Activated T-helper 1 cell treated with anti-CD3 and anti-CD28 coated beads, Interleukin-12 subunit alpha, Interleukin-12 subunit beta, Interleukin-2, Interleukin-4 antibody, amounts not matched to agents 30 ng/mL and 10 ng/mL and 1 ng/mL, durations not matched to agents 14 hours and 24 hours and 36 hours (primary cell): ENCODE results near the gene FMNL2. TPM values are rescaled to one million over a fixed set of nuclear protein-coding genes. Genes with fewer than 3 reads are reported as not detected.
"Not testable (repeated sequence)": the region's sequence is repeated elsewhere in the genome, so short reads cannot be mapped to it uniquely, and the experiment has no call there.

Experiments used
- DNase-seq: peaks from one replicate; pipeline ENCODE4 v3.0.0; 2021; ENCODE audit warnings: low spot score
- H3K27ac Mint-ChIP-seq: one replicate; pipeline ENCODE4 v1.8.0; 2021; ENCODE audit warnings: mild to moderate bottlenecking, mixed read lengths
- H3K27me3 Mint-ChIP-seq: one replicate; pipeline ENCODE4 v1.8.0; 2022; ENCODE audit warnings: mild to moderate bottlenecking, moderate library complexity, mixed read lengths; ENCODE audit not compliant: insufficient read depth
- H3K36me3 Mint-ChIP-seq: one replicate; pipeline ENCODE4 v1.8.0; 2021; ENCODE audit warnings: low read depth, mixed read lengths
- H3K4me1 Mint-ChIP-seq: one replicate; pipeline ENCODE4 v1.8.0; 2021; ENCODE audit warnings: low read depth, mixed read lengths
- H3K4me3 Mint-ChIP-seq: one replicate; pipeline ENCODE4 v1.8.0; 2021; ENCODE audit warnings: mild to moderate bottlenecking, moderate library complexity, mixed read lengths
- H3K9me3 Mint-ChIP-seq: one replicate; pipeline ENCODE4 v1.8.0; 2021; ENCODE audit warnings: mixed read lengths
- intact Hi-C: fragments of 100-400 bp; cut with micrococcal nuclease; formaldehyde crosslinking; loops from one replicate; pipeline ENCODE4 v1.15.1; 2024
- total RNA-seq: library from RNA; stranded (reverse); gene quantifications from 2 replicates; pipeline ENCODE4 v1.2.3, GENCODE V29; 2022

FMNL2 gene
- total RNA-seq, 1 donor from 2014 or later: 14.8 TPM

DNA sequence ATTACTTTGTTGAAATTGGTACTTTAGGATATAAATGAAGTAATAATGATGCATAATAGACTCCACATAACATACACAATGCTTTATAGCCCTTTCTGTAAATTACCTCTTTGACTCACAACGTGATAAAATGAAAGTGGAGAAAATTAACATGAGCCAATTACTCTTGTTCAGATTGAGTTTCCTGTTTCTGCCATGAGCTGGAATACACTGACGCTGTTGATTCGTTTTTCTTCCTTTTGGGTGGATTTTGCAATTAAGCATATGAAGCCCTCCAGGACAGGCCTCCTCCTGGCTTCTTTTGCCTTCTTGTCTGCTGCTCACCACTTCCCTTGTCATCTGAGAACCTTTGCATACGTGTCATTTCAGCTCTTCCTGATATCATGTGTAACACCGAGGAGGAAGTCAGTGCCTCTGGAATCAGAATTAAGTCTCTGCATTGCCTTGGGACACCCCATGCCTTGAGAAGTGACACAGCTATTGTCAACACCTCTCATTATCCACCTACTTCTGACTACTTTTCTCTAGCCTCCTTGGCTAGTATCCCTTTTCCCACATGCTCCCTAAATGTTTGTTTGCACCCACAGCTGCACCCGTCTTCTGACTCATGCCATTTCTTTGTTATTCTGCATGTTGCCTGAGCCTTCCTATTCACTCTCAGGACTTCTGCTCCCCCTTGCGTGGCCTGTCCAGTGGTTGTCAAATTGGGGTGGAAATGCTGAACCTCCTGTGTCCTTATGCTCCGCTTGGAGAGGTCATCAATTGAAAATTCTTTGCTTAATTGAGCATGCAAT, 134.1 kb downstream of the FMNL2 start:
- Mint-ChIP-seq H3K36me3 (no peaks in the 10 kb centered on the region), H3K9me3 (no peaks in the 10 kb centered on the region), H3K4me3 (peak overlapping the region; percentile 12), H3K27ac (peak overlapping the region; percentile 11), H3K27me3 (peaks cover 8% of the 10 kb centered on the region), H3K4me1 (peaks cover 13% of the 10 kb centered on the region)
- no peak for DNase-seq
- intact Hi-C loops: no loop called here

DNA sequence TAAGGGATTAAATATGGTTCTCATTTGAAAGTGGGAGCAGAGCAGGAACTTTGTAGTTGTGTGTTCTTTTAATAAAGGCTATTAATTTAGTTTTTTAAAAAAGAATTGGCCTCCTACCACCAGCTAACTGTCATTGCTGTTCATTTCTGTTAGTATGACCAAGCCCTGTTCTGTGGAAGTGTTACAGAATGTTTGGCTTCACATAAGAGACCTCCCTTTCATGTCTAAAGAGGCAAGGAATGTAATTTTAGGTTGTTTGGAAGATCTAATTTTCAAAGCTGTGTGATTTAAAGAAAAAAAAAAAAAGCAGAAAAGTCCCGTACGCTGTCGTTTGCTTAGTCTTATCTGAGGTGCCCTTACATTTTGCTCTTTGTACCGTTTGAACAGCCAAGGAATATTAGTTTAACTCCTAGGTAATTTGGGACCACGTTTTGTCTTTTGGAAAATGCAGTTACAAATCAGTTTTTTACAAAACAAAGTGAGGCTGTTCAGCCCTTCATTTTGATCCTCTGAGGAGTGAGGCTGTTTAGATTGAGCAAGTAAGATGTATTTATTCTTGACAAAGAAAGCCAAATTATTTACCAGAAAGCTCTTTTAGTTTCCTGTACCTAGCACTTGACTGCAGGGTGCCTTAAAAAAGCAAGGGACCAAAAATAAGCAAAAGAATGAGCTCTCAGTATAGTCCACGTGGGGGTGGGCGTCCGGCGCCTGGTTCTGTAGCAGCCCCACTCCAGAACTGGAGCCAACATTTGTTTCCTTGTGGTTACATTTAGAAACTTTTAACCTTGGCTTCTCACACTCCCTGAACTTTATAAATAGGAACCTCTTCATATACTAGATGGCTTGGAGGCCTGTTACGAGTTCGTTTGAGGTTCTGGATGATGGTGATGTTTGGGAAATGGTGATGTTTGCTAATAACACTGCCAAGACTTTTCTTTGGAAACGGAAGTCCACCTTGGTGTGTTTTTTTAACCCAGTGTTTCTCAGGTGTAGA, 136.2 kb downstream of the FMNL2 start:
- Mint-ChIP-seq H3K4me3 (no peak overlapping the region), H3K36me3 (no peaks in the 10 kb centered on the region), H3K27ac (no peak overlapping the region), H3K9me3 (no peaks in the 10 kb centered on the region), H3K4me1 (peaks cover 13% of the 10 kb centered on the region), H3K27me3 (peaks cover 14% of the 10 kb centered on the region)
- no peak for DNase-seq
- intact Hi-C loops: no loop called here

DNA sequence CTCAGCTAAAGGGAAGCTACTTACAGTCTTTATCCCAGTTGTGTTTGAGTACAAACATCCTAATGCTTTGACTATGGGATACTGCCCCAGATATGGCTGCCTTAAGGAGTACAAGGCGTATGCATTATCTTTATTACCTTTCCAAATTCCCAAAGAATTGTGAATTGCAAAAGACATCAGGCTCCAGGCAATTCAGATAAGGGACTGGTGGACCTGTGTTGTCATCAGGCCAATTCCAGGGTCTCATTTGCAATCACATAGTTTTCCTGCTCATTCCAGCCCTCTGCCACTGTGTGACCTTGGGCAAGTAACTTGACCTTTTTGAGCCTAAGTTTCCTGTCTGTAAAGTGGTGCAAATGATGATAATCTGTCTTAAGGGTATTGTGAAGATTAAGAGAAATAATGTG, 137.5 kb downstream of the FMNL2 start:
- intact Hi-C loops: no loop called here
- Mint-ChIP-seq H3K27ac (no peak overlapping the region), H3K36me3 (no peaks in the 10 kb centered on the region), H3K4me1 (peaks cover 13% of the 10 kb centered on the region), H3K27me3 (peaks cover 16% of the 10 kb centered on the region), H3K9me3 (no peaks in the 10 kb centered on the region), H3K4me3 (no peak overlapping the region)
- DNase-seq: no peak

DNA sequence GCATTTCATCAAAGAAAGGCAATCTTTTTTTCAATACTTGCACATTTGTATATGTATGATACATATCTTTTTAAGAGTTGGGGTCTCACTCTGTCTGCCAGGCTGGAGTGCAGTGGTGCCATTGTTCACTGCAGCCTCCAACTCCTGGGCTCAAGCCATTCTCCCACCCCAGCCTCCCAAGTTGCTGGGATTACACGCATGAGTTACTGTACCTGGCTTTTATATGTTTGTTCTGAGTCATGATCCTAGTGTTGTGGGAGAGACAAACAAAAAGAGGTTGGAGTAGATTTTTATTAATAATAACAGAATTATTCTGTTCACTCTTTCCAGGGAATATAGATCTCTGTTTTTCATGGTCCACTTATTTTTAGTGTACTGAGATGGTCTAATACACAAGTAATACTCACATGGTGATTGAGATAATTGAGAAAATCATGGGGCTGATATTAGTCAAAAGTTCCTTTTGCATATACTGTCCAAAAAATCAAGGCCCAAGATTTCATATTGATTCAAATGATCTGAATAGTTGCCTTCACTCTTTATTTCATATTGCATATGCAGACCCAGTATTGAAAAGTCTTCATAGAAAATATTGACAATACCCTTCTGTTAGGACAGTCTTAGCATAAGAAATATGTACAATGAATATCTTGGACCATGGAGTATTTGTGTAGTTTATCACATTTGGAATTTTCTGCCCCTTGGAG, 138.3 kb downstream of the FMNL2 start:
- no peaks in the 10 kb centered on the region for H3K9me3 Mint-ChIP-seq
- H3K36me3 Mint-ChIP-seq: no peaks in the 10 kb centered on the region
- no peak for DNase-seq
- peaks cover 16% of the 10 kb centered on the region for H3K27me3 Mint-ChIP-seq
- intact Hi-C loops: no loop called here
- H3K4me1 Mint-ChIP-seq: peaks cover 13% of the 10 kb centered on the region
- no peak overlapping the region for H3K27ac Mint-ChIP-seq
- H3K4me3 Mint-ChIP-seq: no peak overlapping the region

DNA sequence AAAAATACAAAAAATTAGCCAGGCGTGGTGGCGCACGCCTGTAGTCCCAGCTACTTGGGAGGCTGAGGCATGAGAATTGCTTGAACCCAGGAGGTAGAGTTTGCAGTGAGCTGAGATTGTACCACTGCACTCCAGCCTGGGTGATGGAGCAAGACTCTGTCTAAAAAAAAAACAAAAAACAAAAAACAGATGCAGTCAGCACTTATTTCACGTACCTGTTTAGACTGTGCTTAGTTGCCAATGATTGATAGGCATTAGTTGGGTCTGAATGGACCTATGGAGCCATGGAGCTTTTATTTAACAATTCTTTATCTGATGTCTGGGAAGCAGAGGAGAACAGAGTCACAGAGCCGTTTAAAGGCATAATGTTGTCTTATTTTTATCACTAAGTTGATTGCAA, 139.5 kb downstream of the FMNL2 start:
- intact Hi-C loops, H3K27ac Mint-ChIP-seq, H3K36me3 Mint-ChIP-seq, H3K4me3 Mint-ChIP-seq, H3K4me1 Mint-ChIP-seq, DNase-seq, H3K9me3 Mint-ChIP-seq: not testable (repeated sequence)
- H3K27me3 Mint-ChIP-seq: peaks cover 16% of the 10 kb centered on the region

DNA sequence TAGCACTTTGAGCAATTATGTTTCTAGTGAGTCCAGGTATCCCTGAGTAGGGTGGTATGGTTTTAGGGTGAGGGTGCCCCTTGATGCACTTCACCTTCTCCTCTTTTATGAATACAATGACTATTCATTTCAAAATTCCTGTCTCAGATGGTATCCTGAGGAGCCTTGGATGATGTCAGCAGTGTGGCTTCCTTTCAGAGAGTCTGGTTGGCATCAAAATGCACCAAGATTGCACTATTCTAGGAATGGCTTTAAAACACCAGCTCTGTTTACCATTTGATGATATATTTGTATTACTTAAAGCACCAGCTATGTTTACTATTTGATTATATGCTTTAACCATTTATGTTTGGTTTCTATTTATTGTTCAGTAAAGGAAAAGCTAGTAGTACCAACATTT, 141.0 kb downstream of the FMNL2 start:
- H3K4me1 Mint-ChIP-seq: no peaks in the 10 kb centered on the region
- no peaks in the 10 kb centered on the region for H3K9me3 Mint-ChIP-seq
- H3K27me3 Mint-ChIP-seq: peaks cover 16% of the 10 kb centered on the region
- intact Hi-C loops: no loop called here
- no peak for DNase-seq
- H3K36me3 Mint-ChIP-seq: no peaks in the 10 kb centered on the region
- no peak overlapping the region for H3K27ac Mint-ChIP-seq
- H3K4me3 Mint-ChIP-seq: no peak overlapping the region

DNA sequence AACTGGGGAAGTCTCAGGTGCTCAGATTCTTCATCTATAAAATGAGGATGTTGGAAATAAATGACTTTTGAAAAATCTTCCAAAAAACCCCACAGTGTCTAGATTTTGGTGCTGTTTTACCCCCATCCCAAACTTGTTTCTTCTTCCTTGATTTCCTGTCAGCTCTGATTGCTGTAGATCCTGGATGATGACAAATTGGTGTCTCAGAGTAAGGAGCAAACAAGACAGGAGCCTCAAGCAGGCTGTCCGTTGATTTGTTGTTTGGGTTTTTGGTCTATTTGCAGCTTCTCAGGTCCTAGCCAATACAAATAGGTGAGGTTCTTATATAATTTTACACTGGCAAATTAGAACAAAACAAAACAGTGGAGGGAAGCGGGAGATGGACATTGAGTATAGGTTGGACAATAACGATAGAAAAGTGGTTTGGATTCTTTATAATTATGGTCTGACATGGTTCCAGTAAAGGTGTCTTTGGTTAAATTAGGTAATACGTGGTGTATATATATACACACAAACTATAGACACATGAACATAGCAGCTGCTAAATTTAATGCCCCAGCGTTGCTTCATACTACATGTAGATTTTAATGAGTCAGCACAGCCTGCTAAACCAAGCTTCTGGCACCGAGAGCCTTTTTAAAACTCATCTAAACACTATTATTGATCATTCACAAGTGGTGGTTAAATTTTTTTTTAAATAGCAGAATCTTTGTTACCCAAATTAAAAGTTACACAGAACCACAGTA, 142.5 kb downstream of the FMNL2 start:
- no peaks in the 10 kb centered on the region for H3K9me3 Mint-ChIP-seq
- intact Hi-C loops: no loop called here
- no peak for DNase-seq
- H3K27me3 Mint-ChIP-seq: peaks cover 16% of the 10 kb centered on the region
- no peak overlapping the region for H3K4me3 Mint-ChIP-seq
- H3K4me1 Mint-ChIP-seq: no peaks in the 10 kb centered on the region
- H3K36me3 Mint-ChIP-seq: no peaks in the 10 kb centered on the region
- H3K27ac Mint-ChIP-seq: no peak overlapping the region

DNA sequence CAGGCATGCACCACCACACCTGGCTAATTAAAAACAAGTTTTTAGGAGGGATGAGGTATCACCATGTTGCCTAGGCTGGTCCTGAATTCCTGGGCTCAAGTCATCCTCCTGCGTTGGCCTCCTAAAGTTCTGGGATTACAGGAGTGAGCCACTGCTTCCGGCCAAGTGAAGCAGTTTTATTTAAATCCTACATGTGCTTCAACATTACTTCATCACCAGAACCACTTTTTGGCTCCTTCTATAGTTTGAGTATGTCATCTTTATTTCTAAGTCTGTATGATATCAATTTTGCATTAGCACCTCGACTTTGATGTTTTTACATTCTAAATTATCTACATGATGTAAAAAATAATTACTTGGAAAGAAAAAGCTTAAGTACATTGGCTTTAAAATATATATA, 144.3 kb downstream of the FMNL2 start:
- no peak overlapping the region for H3K27ac Mint-ChIP-seq
- H3K4me3 Mint-ChIP-seq: no peak overlapping the region
- no peak for DNase-seq
- no peaks in the 10 kb centered on the region for H3K4me1 Mint-ChIP-seq
- H3K27me3 Mint-ChIP-seq: peaks cover 6% of the 10 kb centered on the region
- intact Hi-C loops: no loop called here
- no peaks in the 10 kb centered on the region for H3K36me3 Mint-ChIP-seq
- H3K9me3 Mint-ChIP-seq: no peaks in the 10 kb centered on the region

DNA sequence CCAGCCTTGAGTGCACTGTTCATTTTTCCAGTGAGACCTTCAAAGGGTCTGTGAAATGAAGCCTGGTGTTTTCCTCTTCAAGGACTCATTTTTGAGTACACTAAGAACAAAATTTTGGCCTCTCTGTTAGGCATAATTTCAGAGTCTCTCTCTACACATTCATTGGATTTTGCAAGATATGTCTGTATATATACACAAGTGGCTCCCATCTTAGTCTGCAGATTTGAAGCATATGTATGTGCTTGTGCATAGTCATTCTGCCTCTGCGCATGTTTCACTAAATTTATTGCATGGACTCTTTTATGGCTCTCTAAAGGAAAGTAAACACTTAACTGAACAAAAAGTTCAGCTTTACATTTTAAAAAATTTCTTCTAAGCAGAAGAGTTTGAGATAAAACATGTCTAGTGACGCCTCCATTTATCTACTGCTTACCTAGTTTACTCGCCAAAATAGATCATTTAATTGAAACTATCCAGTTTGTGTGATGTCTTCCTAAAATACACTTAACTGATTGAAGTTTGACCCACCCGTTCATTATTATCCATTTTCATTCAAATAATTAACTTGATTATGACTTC, 145.9 kb downstream of the FMNL2 start:
- no peaks in the 10 kb centered on the region for H3K9me3 Mint-ChIP-seq
- H3K36me3 Mint-ChIP-seq: no peaks in the 10 kb centered on the region
- H3K27ac Mint-ChIP-seq: no peak overlapping the region
- no peaks in the 10 kb centered on the region for H3K4me1 Mint-ChIP-seq
- H3K4me3 Mint-ChIP-seq: no peak overlapping the region
- intact Hi-C loops: no loop called here
- H3K27me3 Mint-ChIP-seq: peaks cover 5% of the 10 kb centered on the region
- DNase-seq: no peak

DNA sequence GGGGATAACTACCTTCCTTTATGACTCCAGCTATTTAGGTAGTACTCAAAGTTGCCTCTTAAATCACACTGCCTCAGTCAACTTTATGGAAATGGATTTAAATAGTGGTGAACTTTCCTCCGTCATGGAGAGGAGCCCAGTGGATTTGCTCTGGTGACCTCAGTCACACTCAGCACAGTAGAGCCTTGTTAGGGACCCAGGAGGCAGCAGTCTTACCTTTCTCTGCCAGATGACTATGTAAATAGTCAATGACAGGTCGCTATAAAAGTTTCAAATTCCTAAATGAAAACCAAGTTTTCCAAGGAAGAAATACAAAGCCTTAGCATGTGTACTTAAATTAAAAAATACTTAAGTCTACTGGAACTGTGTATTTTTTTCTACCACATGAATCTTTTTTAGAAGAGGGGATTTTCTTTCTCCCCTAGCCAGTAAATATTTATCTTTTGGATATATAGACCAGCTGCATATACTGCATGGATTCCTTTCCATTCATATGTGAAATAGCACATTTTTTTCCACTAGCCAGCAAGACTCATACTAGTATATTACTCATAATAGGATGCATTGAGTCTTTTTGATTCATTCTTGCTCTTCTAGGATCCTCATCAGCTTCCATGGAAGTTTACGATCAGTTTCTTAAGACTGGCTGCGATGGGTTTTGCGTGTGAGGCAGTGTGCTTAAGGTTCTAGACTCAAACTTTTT, 147.1 kb downstream of the FMNL2 start:
- H3K36me3 Mint-ChIP-seq: no peaks in the 10 kb centered on the region
- H3K27me3 Mint-ChIP-seq: peaks cover 8% of the 10 kb centered on the region
- intact Hi-C loops: no loop called here
- H3K9me3 Mint-ChIP-seq: no peaks in the 10 kb centered on the region
- DNase-seq: no peak
- H3K4me1 Mint-ChIP-seq: no peaks in the 10 kb centered on the region
- no peak overlapping the region for H3K27ac Mint-ChIP-seq
- no peak overlapping the region for H3K4me3 Mint-ChIP-seq

DNA sequence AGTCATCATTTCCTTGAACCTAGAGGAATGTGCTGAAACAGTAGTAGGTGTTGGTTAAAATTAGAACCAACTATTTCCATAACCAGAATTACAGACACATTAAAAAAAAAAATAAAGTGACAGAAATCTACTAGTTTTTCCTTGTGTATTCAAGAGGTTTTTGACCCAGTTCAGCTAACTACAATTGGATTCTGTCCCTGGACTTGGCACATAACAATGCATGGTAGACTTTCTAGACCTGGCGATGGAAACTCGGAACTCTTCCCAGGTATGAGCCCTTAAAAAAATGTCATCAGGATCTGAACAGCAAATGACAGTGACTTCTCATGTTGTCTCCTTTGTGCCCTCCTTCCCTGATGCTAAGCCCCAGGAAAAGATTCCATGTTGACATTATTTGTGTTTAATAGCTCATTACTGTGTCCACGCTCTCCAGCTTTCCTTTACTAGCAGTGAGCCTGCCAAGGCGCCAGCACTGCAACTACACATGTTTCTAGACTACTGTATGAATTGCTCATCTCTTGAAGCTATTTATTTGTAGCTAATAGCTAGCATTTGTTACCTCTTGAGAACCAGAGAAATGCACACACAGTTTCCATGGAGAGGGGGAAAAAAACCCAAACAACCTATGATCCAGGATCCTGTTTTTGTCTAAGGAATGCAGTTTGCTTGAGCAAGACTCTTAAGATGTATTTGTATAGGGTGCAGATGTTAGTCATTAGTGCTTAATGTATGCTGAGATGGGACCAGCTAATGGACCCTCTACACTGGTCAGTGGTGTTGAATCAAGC, 148.5 kb downstream of the FMNL2 start:
- no peak overlapping the region for H3K27ac Mint-ChIP-seq
- intact Hi-C loops: no loop called here
- H3K9me3 Mint-ChIP-seq: no peaks in the 10 kb centered on the region
- no peak overlapping the region for H3K4me3 Mint-ChIP-seq
- H3K4me1 Mint-ChIP-seq: no peaks in the 10 kb centered on the region
- no peak for DNase-seq
- peaks cover 8% of the 10 kb centered on the region for H3K27me3 Mint-ChIP-seq
- no peaks in the 10 kb centered on the region for H3K36me3 Mint-ChIP-seq
